ENCODE measurements around the gene COQ7.

Gene COQ7

DNA sequence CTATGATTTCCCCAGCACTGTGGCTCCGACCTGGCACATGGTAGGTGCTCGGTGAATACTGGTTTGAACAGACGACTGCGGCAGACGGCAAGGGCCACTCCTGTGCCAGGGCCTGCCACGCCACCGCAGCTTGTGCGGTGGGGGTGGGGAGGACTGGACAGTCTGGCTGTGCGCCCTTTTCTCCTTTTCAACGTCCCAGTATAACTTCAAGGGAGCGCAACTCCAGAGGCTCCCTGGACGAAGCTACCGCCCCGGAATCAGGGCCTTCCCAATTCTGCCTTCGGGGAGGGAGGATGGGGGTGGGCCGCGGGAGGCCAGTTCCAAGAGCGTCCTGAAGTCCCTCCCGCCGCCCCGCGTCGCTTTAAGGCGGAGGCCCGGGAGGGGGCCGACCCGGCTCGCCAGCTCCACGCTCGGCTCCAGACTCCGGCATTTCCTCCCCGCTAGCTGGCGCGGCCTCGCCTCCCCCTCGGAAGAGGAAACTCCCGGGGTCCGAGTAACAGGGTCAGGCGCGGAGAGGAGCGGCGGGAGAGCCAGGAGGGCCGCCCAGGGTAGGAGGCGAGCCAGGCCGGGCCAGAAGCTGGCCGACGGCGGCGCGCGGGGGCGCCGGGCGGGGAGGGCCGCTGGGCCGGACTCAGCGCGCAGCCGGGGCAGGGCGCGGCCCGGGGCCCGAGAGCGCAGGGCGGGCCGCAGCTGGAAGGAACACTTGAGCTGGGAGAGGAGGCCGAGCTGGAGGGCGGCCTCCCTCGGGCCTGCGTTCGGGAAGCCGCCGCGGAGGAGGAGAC, 46.4 kb downstream of the COQ7 start, which contains the start of gene ITPRIPL2:
Gene ITPRIPL2, plus strand, starts transcription at position 388 of the 782 bp plus-strand sequence. CDS start 498 bp downstream, outside the sequence.
- no peak for DNase-seq (ENCODE audit: low read depth, low spot score)

DNA sequence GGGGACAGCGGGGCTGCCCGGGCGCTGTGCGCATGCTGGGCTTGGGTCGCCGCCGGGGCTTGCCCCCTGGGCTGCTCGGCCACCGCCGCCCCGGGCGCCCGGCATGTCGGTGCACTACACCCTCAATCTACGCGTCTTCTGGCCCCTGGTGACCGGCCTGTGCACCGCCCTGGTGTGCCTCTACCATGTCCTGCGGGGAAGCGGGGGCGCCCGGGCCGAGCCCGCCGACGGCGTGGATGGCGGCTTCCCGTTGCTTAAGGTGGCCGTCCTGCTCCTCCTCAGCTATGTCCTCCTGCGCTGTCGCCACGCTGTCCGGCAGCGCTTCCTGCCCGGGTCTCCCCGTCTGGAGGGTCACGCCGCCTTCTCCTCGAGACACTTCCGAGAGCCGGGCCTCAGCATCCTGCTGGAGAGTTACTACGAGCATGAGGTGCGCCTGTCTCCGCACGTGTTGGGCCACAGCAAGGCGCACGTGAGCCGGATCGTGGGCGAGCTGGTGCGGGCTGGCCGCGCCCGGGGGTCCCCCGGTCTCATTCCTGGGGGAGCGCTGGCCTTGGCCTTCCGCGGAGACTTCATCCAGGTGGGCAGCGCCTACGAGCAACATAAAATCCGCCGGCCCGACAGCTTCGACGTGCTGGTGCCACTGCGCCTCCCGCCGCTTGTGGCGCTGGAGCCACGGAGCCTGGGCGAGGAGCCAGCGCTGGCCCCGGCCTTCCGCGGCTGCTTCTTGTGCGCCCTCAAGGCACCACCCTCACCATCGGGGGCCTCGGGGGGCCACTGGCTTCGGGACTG, 47.1 kb downstream of the COQ7 start:
- DNase-seq (ENCODE audit: low read depth, low spot score), result no peak

DNA sequence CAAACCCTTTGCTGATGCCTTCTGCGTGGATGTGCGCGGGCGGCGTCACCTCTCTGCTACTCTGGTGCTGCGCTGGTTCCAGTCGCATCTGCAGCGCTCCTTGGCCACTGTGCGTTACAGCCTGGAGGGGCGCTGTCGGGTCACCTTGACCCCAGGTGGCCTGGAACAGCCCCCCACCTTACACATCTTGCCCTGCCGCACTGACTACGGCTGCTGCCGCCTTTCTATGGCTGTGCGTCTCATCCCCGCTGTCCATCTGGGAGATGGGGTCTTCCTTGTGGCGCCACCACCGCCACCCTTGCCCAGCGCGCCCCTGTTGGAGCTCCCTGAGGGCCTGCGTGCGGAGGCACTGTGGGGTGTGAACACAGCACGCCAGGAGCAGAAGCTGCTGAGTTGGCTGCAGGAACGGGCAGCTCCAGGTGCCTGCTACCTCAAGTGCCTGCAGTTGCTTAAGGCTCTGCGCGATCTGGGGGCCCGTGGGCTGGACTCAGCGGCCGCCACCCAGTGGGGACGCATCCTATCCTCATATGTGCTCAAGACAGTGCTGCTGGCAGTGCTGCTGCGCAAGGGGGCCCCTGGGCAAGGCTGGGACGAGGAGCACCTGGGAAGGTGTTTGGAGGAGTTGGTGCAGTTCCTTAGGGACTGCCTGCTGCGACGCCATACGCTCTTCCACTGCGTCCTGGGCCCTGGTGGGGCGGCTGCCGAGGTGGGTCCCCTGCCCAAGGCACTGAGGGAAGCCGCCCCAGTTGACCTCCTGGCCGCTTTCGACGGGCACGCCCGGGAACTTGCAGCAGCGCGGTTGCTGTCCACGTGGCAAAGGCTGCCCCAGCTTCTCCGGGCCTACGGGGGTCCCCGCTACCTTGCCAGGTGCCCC, 48.0 kb downstream of the COQ7 start:
- DNase-seq (ENCODE audit: low read depth, low spot score), result no peak

DNA sequence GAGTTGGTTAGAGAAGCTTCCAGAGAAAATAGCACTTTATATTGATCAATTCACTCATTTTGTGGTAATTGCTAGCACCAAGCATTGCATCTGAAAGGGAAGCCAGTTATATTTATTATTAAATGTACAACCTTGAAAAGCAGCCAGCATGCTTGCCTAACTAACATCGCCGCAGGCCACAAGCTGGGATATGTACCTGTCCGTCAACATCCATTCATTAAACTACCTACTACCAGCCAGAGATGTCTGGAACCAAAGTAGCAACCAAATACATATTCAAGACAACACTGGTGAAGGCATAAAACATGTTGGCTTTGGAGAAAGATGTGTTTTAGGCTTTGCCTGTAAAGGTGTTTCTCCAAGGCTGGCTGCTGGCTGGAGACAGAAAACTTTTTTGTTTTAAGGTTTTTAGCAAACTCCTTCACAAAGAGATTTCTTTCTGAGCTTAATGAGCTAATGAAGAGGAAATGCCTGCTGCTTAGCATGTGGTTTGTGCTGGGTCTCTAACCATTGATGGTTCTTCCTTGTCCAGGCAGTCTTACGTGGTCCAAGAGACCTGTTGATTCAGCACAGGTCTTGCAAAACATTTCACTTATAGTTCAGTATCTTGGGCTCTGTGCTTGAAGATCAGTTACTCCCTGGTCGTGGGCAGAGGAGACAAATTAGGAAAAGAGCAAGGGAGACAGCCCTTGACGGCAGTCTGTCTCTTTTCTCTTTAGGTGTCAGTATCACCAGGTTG, 49.5 kb downstream of the COQ7 start:
- DNase-seq (ENCODE audit: low read depth, low spot score), result no peak

DNA sequence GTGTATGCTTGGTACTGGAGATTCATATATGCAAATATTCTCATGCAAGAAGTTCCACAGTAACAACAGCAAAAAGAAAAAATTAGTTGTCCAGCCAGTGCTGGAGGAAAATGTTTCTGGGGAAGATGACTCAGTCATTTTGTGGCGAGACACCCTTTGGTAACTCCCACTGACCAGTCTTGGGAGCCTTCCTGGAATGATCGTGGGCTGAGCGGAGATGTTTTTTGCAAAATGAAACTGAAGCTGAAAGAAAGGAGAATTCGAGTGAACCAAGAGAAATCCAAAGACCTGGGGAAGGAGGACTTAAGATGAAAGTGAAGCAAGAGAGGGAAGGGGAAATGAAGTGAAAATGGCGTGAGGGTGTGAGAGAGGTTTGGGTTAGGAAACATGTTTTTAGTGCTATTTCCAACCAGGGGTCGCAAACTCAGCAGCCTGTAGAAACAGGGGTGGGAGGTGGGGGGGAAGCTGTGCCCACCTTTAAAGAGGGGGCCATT, 51.6 kb downstream of the COQ7 start:
- no peak for DNase-seq (ENCODE audit: low read depth, low spot score)

DNA sequence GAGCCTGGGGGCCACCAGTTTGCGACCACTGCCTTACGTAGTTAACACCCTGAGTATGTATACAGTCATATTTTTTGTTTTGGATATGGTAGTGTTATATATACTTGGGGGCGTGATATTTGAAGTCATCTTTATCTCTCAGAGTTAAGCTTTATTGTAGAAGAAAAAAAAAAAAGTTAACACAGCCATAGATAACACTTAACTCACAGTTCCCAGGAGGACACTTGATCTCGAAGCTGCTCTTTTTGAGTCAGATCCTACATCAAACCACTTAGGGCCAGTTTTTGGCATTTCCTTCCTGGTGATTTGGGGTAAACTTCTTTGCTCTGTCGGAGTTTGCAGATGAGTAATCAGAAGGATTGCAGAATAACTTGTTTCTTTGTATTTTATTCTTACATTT, 52.1 kb downstream of the COQ7 start:
- DNase-seq (ENCODE audit: low read depth, low spot score), result no peak

DNA sequence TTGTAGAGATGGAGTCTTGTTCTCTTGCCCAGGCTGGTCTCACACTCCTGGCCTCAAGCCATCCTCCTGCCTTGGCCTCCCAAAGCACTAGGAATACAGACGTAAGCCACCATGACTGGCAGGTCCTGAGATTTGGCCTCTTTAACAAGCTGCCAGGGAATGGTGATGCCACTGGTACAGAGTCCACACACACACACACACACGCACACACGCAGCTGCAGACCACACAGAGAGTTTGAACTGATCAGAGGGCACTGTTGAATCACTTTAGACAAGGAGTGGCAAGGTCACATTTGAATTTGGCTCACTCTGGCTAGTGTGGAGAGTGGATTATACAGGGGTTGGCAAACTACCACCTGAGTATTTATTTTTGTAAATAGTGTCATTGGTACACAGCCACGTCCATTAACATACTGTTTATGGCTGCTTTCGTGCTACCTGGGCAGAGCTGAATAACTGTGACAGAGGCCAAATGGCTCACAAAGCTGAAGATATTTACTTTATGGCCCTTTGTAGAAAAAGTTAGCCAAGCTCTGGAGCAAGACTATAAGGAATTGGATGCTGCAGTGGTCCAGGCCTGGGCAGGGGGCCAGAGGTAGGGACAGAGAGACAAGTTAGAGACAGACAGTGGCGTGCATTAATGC, 56.2 kb downstream of the COQ7 start:
- DNase-seq (ENCODE audit: low read depth, low spot score), result no peak

DNA sequence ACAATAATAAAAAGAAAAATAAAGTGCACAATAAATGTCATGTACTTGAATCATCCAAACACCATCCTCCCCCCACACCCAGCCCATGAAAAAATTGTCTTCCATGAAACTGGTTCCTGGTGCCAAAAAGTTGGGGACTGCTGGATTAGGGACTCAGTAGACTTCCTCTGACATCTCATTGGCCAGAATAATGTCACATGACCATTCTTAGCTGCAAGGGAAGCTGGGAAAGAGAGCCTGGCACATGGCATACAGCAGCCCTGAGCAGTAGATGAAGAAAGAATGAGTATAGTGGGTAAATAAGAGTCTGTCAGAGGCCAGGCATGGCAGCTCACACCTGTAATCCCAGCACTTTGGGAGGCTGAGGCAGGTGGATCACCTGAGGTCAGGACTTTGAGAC, 58.9 kb downstream of the COQ7 start:
- DNase-seq (ENCODE audit: low read depth, low spot score), result no peak

DNA sequence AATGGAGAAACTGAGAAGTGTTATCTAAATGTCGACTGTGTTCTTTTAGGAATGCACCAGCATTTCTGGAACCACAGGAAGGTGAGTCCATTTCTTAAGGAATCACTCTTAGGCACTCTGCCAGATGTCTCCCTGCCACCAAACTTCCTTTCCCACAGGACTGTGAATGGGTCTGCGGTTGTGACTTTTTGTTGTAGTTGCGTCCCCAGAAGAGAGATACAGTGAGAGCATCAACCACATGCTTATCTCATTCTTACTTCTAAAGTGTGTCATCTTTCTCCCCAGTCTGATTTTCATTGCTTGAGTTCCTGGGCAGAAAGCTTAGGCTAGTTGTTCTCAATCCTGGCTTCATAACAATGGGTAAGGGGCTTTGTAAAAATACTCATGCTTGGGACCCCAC, 59.8 kb downstream of the COQ7 start:
- no peak for DNase-seq (ENCODE audit: low read depth, low spot score)

DNA sequence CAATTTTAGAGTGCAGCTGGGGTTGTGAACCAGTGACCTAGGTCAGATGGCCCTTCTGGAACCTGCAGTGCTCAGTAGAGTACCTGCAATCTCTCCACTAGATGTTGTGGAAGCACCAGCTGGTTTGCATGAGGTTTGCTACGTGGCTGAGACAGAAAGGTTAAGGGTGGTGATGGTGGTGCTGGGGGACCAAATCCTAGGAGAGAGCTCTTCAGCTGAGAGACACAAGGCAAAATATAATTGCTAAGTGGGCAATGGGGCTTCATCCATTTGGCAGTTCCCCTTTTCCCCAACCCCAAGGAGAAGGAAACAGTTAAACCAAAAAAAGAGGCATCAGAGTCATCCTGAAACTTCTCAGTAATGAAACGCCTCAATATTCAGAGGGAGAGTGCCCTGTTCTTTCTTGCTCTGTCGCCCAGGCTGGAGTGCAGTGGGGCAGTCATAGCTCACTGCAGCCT, 60.3 kb downstream of the COQ7 start:
- no peak for DNase-seq (ENCODE audit: low read depth, low spot score)

DNA sequence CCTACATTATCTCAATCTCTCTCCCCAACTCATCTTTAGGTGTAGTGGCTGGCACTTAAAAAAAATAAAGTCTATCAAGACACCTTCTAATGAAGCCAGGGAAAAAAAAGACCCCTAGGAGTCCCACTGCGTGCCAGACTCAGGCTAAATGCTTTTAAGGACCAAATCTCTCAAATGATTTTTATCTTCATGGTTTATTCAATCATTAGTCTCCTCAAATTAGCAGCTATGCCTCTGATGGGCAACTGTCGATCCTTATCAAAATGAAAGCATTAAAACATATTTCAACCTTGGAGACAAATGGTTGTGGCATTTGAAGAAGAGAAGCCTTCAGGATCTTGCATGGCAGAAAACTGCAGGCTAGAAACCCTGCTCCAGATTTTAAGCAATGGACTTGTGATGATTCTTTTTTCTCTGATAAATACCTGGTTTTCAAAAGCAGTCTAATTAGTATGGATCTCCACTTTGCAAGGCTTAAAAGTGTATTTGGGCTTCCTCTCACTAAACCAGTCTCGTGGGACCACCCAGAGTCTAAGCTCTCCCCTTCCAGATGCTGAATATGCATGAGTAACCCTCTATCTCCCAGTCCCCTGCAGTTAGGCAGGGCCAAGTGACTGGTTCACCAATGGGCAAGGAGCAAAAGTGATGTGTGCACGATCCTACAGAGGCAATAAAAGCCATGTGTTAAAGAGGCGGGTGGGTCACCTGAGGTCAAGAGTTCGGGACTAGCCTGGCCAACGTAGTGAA, 61.2 kb downstream of the COQ7 start:
- DNase-seq (ENCODE audit: low read depth, low spot score), result no peak
